OCI-M2 (cell line): ENCODE measurements around the gene CREG2.
"Not testable (repeated sequence)": the region's sequence is repeated elsewhere in the genome, so short reads cannot be mapped to it uniquely, and the experiment has no call there.

Experiments used
- DNase-seq: peaks from one replicate; lab custom pipeline; 2025; ENCODE audit not compliant: unreplicated experiment; lab: John Stamatoyannopoulos, UW

Gene CREG2

DNA sequence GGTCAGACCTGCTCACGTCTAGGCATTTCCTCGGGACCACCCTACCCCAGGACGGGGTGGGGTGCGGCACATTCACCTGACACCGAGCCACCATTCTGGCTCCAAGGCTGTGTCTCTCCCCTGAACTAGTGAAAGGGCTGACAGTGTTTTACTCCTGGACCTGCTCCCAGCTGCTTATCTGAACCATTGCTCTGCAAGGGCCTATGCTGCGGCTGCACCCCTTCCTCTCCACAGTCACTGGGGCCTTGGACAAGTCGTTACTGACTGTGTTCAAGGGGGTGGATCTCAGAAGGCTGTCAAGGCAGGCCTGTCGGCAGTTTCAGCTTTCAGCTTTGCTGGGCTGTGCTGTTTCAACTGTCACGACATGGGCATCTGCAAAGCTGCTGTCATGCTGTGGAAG, 11.7 kb downstream of the CREG2 start:
- no peak for DNase-seq

DNA sequence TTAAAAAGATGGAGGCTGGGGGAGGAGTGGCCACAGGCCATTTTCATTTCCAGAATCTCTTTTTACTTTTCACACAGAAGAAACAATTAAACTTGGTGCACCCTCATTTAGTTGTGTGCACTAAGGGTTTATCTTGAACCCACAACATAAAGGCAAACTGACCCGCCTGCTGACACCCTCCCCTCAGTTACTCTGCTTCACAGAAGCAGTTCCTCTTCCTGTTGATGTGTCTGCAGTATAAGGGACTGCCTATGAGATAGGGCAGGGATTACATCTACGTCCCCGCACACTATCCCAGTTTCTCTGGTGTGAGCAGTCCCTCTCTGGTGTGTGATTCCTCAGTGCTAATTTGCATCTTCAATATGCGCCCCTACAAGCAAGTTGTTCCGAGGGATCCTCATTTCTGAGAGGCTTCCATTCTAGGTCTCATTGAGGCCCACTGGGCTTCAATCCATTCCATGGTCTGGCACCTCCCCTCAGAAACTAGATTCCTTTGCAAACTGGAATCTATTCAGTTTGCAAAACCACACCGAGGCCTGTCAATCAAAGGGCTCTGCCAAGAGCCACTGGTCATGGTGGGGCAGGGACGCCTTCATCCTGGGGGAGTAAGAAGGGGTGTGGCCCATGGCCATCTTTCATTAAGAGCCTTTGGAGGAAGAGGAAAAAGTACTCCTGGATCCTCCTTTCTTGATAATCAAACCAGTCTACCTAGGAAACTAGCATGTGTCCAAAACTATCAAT, 12.3 kb downstream of the CREG2 start:
- DNase-seq = no peak

DNA sequence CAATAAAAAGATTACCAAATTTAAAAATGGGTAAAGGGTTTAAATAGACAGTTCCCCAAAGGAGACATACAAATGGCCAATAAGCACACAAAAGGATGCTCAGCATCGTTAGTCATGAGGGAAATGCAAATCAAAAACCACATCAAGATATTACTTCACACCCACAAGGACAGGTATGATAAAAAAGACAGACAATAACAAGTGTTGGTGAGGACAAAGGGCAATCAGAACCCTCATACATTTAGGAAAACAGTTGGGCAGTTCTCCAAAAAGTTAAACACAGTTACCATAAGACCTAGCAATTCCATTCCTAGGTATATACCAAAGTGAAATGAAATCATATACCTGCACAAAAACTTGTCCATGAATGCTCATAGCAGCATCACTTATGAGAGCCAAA, 14.5 kb downstream of the CREG2 start:
- DNase-seq = no peak

DNA sequence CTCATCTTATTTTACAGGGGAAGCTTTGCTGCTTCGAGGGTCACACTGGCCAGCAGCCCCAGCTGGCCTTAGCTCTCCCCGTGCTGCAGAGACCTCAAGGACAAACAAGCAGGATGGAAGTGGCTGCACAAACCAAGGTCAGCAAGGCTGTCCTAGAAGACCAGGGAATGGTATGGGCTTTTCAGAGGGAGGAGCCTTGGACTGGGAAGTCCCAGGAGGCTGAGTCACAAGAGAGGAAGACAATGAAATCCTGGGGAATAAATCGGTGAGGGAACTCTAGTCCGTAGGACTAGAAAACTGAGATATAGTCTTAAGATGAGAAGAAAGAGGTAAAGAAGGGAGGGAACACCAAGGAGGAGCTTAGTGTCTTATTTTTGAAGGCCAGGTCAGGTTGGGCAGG, 15.7 kb downstream of the CREG2 start:
- DNase-seq = no peak

GRCh38 chr2:101369100-101369499, 18.2 kb downstream of the CREG2 start:
- DNase-seq = no peak

DNA sequence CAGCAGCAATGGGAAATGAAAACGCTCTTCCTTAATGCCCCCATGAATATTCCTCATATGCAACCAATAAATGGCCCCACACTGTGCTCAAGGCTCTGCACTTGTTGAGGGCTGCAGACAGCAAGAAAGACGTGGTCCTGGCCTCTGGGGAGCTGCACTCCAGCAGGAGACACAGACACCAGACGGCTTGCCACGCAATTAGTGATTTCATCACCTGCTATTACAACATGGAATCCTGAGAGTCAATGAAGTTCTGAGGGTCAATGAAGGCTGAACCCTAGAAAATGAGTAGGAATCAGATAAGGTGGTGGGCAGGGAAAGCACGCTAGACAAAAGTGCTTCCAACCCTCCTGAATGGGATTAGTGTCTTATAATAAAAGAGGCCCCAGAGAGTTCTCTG, 18.9 kb downstream of the CREG2 start:
- DNase-seq = no peak

GRCh38 chr2:101367508-101367907, 19.8 kb downstream of the CREG2 start:
- DNase-seq = no peak

DNA sequence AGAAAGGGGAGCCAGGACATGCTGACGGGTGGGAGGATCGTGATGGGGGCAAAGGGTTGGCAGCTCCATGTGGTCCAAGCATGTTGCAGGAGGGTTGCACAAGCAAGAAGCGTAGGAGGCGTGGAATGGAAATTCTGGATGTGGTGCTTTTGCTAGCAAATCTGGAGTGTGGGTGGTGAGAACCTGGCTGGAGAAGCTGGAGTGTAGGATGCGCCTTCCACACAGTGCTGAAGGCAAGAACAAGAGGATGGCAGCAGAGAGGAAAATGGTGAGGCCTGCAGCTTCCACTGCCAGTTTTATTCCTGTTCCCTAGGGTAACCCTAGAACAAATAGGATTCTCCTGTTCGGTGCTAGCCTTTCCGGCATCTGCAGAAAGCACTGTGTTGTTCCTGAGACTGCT, 22.4 kb downstream of the CREG2 start:
- no peak for DNase-seq

DNA sequence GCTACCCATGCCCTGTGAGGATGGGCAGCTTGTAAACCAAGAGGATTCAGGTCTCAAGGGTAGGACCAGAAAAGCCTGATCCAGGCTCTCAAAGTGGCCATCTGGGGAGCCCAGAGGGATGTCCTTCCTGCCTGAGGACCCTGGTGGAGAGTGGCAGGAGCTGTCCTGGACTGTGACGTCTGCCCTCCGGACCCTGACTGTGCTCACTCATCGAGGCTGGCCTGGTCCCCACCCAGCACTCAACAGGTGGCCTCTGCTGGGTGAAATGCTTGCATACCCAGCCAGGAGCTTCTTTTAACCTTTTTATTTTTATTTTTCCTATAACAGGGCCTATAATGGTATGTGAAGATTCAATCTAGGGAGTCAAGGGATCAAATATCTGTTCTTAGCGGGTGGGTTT, 24.5 kb downstream of the CREG2 start:
- DNase-seq = no peak

DNA sequence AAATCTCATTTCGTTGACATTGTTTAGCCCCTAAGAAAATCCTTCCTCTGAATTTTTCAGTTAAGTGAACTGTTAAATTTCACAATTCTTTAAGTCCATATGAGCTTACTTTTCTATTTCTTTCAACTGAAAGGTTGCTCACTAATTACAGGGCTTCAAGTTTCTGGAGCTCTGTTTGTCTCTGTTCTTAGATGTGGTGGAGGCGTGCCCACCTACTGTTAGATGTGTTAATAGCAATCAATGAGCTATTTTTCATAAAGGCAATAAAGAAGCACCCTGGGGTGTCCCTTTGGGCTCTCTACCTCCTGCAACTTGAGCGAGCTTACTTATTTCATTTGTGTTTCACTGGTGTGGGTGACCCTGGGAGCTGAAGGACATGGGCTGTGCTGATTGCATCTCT, 25.0 kb downstream of the CREG2 start:
- no peak for DNase-seq

DNA sequence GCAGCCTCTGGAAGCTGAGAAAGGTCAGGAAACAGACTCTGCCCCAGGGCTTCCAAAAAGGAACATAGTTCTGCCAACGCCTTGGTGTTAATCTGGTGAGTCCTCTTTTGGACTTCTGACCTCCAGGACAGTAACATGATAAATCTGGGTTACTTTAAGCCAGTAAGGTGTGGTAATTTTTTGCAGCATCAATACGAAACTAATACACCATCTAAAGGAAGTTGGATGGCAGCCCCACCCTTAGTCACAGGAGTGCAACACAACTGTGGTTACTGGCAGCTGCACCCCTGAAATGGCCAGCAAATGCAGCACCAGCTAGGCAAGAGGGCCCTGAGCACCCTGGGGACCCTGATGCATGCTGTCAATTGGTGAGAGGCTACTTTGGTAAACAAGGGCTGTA, 25.8 kb downstream of the CREG2 start:
- DNase-seq = no peak

DNA sequence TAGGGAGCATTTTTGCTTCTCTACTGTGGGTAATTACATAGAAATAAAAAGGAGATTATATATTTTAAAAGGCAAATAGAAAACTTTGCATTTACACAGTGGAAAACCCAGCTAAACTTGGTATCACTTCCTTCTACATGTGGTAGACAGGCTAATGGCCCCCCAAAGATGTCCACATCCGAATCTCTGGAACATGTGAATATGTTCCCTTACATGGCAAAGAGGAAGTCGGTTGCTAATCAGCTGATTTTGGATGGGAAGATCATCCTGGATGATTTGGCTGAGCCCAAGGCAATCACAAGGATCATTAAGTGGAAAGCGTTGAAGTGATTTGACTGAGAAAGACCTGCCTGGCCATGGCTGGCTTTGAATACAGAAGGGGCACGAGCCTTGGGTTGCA, 26.2 kb downstream of the CREG2 start:
- no peak for DNase-seq

- no peak for DNase-seq
Observed at GRCh38 chr2:101360232-101360631, 27.1 kb downstream of the CREG2 start.

DNA sequence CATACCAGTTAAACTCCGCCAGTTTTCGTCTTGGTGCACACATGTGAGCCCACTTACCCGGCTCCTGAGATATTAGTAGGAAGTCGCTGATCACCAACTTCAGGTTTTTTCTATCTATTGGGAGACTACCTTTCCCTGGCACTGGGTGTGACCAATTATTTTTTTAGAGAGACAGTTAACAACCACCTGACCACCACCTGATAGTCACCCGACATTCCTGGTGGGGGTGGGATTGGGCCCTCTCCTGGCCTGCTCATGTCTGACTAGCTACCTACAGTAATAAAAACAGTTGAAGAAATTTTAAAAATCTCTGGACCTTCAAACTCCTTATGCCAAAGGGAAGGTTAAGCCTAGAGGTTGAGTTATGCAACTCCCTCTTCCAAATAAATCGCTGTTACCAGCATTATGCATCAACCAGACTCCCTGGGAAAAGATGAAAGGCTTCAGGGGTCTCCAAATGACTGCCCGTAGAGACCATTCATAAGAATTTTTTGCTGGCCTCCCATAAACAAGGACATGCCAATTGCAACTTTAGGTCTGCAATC, 27.8 kb downstream of the CREG2 start:
- no peak for DNase-seq

DNA sequence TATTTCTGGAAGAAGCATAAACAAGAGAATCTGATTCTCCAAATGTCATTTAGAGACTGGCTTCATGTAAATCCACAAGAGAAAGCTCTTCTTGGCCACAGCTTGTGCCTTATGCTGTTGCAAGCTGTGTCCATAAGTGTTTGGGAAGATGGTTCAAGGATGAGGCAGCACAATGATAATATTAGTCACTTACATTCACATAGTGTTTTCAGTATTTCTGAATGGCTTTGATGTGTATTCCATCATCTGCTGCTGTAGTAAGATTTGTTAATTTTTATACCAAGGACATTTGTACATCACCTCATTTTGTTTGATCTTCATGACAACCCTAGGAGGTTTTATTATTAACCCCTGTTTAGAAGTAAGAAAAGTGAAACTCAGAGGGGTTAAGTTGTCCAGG, 29.9 kb downstream of the CREG2 start:
- DNase-seq = no peak

DNA sequence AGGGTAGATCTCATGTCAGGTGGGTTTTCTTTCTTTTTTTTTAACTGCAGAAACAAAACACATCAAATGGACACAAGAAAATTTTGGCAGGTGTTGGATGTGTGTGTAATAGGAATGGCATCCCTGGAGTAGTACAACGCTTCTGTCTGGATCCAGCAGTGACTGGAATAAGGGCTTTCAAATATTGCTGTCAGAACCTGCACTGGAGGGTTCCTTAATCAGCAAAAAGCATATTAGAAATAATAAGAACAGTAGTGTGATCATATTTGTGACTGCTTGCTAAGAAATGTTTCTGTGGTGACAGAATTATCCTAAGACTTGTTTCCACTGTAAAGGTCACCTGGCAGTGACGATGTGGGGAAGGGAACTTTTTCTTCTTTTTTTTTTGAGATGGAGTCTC, 30.8 kb downstream of the CREG2 start:
- DNase-seq = no peak

DNA sequence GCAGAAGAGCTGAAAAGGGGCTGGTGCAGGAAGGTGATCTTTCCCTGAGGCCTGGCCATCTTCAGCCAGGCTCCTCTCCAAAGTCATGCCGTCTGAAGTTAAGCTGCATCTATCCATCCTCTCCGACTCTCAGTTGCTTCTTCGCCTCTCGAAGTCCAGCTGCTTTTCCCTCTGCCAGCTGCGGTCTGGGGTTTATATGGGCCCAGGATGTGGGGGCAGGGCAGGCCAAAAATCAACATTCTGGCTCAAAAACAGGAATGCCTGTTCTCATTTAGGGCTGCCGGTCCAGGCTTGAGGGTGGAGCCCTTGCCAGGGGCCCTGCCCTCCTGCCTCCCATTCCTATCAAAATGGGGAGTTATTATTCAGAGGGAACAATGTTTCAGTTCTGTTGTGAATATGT, 31.2 kb downstream of the CREG2 start:
- no peak for DNase-seq

DNA sequence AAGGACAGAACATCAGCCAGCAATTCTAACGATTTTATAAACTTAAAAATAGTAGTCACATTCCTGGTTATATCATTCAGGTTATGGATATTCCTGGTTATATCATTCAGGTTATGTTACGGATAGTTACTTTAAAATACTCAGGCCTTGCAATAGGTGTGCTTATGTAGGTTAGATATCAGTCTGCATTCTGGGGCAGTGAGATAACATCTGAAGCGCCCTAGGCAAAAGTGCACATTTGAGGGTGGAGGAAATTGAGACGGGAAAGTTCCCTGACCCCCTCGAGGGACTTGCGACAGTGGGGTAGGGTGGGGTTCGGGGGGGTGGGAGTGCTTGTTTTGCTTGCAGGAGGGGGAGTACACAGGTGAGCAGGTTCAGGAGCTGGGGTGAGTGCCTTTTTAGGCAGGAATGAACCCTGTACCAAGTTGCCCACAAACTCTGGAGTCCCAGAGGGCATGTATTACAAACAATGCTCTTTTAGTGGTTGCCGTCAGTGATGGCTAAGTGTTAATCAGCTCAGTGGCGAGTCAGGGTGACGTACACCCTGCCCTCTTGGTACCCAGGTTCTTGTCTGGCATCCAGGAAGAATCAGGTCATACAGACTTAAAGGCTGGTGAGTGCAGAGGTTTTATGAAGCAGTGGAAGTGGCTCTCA, 31.8 kb downstream of the CREG2 start:
- no peak for DNase-seq

- DNase-seq = no peak
Observed at GRCh38 chr2:101354420-101355311, 32.6 kb downstream of the CREG2 start.

- not testable (repeated sequence) for DNase-seq
Observed at GRCh38 chr2:101352631-101353030, 34.7 kb downstream of the CREG2 start.

- no peak for DNase-seq
Observed at GRCh38 chr2:101351207-101351606, 36.1 kb downstream of the CREG2 start.
